Ovary (tissue), 9 donors: ENCODE data around the gene OTUD4. TPM values are rescaled to one million over a fixed set of nuclear protein-coding genes. Genes with fewer than 3 reads are reported as not detected.
"Not testable (repeated sequence)": the region's sequence is repeated elsewhere in the genome, so short reads cannot be mapped to it uniquely, and the experiment has no call there.

Source experiments
- DNase-seq, 5 donors: peaks; one replicate each; pipeline ENCODE4 v3.0.0-alpha.2; 2019 to 2020
- H3K27ac ChIP-seq, 2 donors: fragments of 200-600 bp; one replicate each; pipeline versions ENCODE4 v1.5.1 to v1.8.0; 2019 to 2022
- H3K27me3 ChIP-seq: fragments of 200-600 bp; one replicate; pipeline ENCODE4 v1.8.0; 2022
- H3K36me3 ChIP-seq: fragments of 200-600 bp; sonication (generic); one replicate; pipeline ENCODE4 v1.5.1; 2019
- H3K4me1 ChIP-seq: one replicate; pipeline ENCODE4 v1.8.1; 2013; ENCODE audit warnings: mild to moderate bottlenecking, moderate library complexity; ENCODE audit not compliant: insufficient read depth
- H3K4me3 ChIP-seq: fragments of 200-600 bp; sonication (generic); one replicate; pipeline ENCODE4 v1.5.1; 2017
- H3K9me3 ChIP-seq, 2 donors: fragments of 200-600 bp in 1 of 2; sonication (generic) in 1 of 2; one replicate each; pipeline versions ENCODE4 v1.5.1 to v1.8.1; 2013 to 2019; ENCODE audit warnings: mild to moderate bottlenecking in 1 of 2, moderate library complexity in 1 of 2
- EP300 ChIP-seq: sonication (generic); formaldehyde crosslinking; IDR thresholded peaks from one replicate; pipeline ENCODE4 v1.6.1; 2017; ENCODE audit warnings: antibody characterized with exemption
- POLR2A ChIP-seq: fragments of 450-650 bp; IDR thresholded peaks from one replicate; pipeline ENCODE4 v1.6.1; 2017; ENCODE audit warnings: antibody characterized with exemption, mild to moderate bottlenecking, moderate library complexity
- WGBS, 3 donors: extraction: QIAGEN DNeasy Blood & Tissue Kit in 1 of 3; methylation state at CpG; one replicate each; pipeline versions ENCODE4 v1.1.5 to v1.1.7; 2013 to 2017; 5-methylcytosine and 5-hydroxymethylcytosine counted together
- intact Hi-C, 4 donors: fragments of 100-400 bp; cut with DNase I; formaldehyde crosslinking; loops; one replicate each; pipeline versions ENCODE4 v1.11.0 to v1.15.1; 2022 to 2023
- polyA plus RNA-seq, 2 donors: library from polyadenylated mRNA; stranded (reverse); fragments of 200-250 nt in 1 of 2; fragments of 350-450 nt in 1 of 2; fragmentation: Illumina TruSeq in 1 of 2; extraction: RNeasy Lipid Tissue Mini Kit (QIAGEN cat#74804) in 1 of 2; gene quantifications; one replicate each; pipeline ENCODE4 v1.2.3, GENCODE V29; 2013 to 2014
- total RNA-seq, 7 donors: library from RNA; depleted of rRNA in 2 of 7; stranded (reverse); fragments of >200 nt in 2 of 7; fragmentation: NEBNext Ultra II Directional in 3 of 7; extraction: Animal tissue kit (Norgen Biotek cat#: 25700) in 3 of 7; gene quantifications; one replicate each; pipeline versions ENCODE4 v1.1.0 to v1.2.4, GENCODE V29; 2016 to 2023
- TF ChIP-seq, protein P1 (sequence below), 3 donors: fragments of 450-650 bp in 2 of 3; fragments of 200-600 bp in 1 of 3; IDR thresholded peaks; one replicate each; pipeline versions ENCODE4 v1.5.1 to v1.8.0; 2016 to 2022; ENCODE audit warnings: antibody characterized with exemption in 3 of 3, mild to moderate bottlenecking in 1 of 3
- donor health status: DM: no; HTN: no; CAD: no; lungs with moderate emphysema.
- donor health status: DM: no; HTN: no; CAD: no.
- donor health status: Bipolar disorder and iron deficiency.
- donor health status: DM: yes; HTN: yes; CAD: no.
- donor health status: DM: no; HTN: no; CAD: no.
- donor health status: DM: yes; HTN: yes; CAD: no.

The OTUD4 gene
- total and polyA plus RNA-seq, 9 donors, result 10.8 to 37.1 (median 32.0) TPM

- H3K27me3 ChIP-seq, result no peaks in the 10 kb centered on the region
- peak overlapping the region; percentile 68 for H3K4me3 ChIP-seq
- H3K27ac ChIP-seq, result peak overlapping the region in 1 of 2 donors; percentile 97
- TF ChIP-seq EP300, result no peak
- TF ChIP-seq, protein P1, sequence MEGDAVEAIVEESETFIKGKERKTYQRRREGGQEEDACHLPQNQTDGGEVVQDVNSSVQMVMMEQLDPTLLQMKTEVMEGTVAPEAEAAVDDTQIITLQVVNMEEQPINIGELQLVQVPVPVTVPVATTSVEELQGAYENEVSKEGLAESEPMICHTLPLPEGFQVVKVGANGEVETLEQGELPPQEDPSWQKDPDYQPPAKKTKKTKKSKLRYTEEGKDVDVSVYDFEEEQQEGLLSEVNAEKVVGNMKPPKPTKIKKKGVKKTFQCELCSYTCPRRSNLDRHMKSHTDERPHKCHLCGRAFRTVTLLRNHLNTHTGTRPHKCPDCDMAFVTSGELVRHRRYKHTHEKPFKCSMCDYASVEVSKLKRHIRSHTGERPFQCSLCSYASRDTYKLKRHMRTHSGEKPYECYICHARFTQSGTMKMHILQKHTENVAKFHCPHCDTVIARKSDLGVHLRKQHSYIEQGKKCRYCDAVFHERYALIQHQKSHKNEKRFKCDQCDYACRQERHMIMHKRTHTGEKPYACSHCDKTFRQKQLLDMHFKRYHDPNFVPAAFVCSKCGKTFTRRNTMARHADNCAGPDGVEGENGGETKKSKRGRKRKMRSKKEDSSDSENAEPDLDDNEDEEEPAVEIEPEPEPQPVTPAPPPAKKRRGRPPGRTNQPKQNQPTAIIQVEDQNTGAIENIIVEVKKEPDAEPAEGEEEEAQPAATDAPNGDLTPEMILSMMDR (IDR thresholded peaks at IDR 0.05), result no peak
- no peak for TF ChIP-seq POLR2A
- H3K4me1 ChIP-seq, result peaks cover 5% of the 10 kb centered on the region
- DNase-seq, result no peak
- intact Hi-C loops, result no loop called here
- WGBS, 3 donors, result 8 to 13% (median 11%) methylated on average over 7 of the region's 7 CpGs
- no peaks in the 10 kb centered on the region for H3K9me3 ChIP-seq
- H3K36me3 ChIP-seq, result no peaks in the 10 kb centered on the region
These were observed 707 bp upstream of the OTUD4 start for GRCh38 chr4:145181091-145181501.

DNA sequence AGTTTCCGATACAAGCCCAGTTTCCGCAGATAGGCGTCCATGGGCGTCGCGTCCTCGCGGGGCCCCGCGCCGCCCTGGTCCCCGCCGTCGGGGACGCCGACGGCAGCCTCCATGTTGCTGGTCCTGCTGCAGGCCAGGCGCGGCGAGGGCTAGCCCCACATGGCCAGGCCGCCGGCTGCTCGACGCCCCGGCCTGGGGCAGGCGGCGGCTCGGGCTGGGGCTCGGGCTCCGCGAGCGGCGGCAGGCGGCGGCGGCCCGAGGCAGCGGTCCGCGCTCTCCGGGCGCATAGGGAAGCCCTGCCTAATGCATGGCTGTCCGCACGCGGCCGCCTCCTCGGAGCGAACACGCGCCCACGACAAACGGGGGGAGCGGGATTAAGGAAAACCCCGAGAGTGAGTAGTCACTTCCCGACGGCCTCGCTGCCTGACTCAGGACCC lies 510 bp downstream of the OTUD4 start:
- H3K36me3 ChIP-seq, intact Hi-C loops, H3K4me1 ChIP-seq, H3K9me3 ChIP-seq, DNase-seq, H3K27me3 ChIP-seq: not testable (repeated sequence)
- Histone ChIP-seq H3K4me3 (peak overlapping the region; percentile 68), H3K27ac (peak overlapping the region; percentile 97)
- WGBS, 3 donors, result 0% methylated on average over 16 to 57 of the region's 57 CpGs

GRCh38 chr4:145179281-145179860 lies 1.0 kb downstream of the OTUD4 start:
- no peaks in the 10 kb centered on the region for H3K27me3 ChIP-seq
- intact Hi-C loops, result no loop called here
- WGBS, 3 donors, result 0 to 1% (median 0%) methylated on average over 32 to 36 of the region's 36 CpGs
- DNase-seq, result peak; percentile 61 to 76 (median 70)
- H3K4me1 ChIP-seq, result peaks cover 10% of the 10 kb centered on the region
- peak overlapping the region; percentile 97 for H3K27ac ChIP-seq
- H3K9me3 ChIP-seq, result no peaks in the 10 kb centered on the region
- TF ChIP-seq, protein P1 (IDR thresholded peaks at IDR 0.05), result no peak
- TF ChIP-seq POLR2A (no peak), EP300 (no peak)
- peak overlapping the region; percentile 68 for H3K4me3 ChIP-seq
- H3K36me3 ChIP-seq, result no peaks in the 10 kb centered on the region

GRCh38 chr4:145178740-145179280 lies 1.6 kb downstream of the OTUD4 start:
- TF ChIP-seq POLR2A (no peak), EP300 (no peak)
- TF ChIP-seq, protein P1 (IDR thresholded peaks at IDR 0.05), result no peak
- intact Hi-C loops, result no loop called here
- Histone ChIP-seq H3K27ac (peak overlapping the region; percentile 36 to 97), H3K36me3 (no peaks in the 10 kb centered on the region), H3K4me3 (peak overlapping the region; percentile 68), H3K4me1 (peaks cover 10% of the 10 kb centered on the region), H3K9me3 (no peaks in the 10 kb centered on the region), H3K27me3 (no peaks in the 10 kb centered on the region)
- DNase-seq, result no peak
- 3 to 6% (median 6%) methylated on average over 5 of the region's 5 CpGs for WGBS, 3 donors

DNA sequence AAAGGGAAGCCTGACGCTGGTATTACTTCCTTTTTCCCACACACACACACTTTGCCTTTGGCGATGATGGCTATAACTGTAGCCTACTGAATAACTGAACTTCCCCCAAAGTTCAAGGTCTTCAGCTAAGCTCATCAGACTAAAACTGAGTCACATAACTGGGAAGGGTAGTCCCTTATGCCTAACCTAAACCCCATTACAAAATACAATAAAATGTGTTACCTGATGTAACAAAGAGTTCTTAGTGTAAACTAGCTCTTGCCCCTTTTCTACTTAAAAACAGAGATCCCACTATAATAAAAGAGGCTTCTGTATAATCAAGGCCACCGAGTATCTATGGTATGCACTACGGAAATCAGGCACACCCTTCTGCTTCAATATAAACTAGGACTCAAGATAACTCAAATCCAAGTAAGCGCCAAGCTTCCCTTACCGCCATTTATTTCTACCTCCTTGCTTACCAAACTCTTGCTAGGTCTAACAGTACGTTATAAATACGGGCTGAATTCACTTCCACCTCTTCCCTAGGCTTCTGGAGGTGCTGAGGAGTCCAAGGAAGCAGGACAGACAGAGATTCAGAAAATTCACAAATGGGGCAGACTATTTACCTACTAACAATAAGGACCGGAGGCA lies 2.4 kb downstream of the OTUD4 start:
- peak overlapping the region; percentile 68 for H3K4me3 ChIP-seq
- TF ChIP-seq, protein P1 (IDR thresholded peaks at IDR 0.05), result no peak
- TF ChIP-seq POLR2A (no peak), EP300 (no peak)
- no peak for DNase-seq
- H3K27ac ChIP-seq, result peak overlapping the region; percentile 36 to 97
- 7 to 12% (median 9%) methylated on average over 9 of the region's 9 CpGs for WGBS, 3 donors
- no peaks in the 10 kb centered on the region for H3K27me3 ChIP-seq
- intact Hi-C loops, result no loop called here
- H3K4me1 ChIP-seq, result peaks cover 10% of the 10 kb centered on the region
- no peaks in the 10 kb centered on the region for H3K36me3 ChIP-seq
- no peaks in the 10 kb centered on the region for H3K9me3 ChIP-seq
